Nephron progenitor cell (in vitro differentiated cells): ENCODE data around the gene DNASE1.

Source experiments
- DNase-seq: peaks from one replicate; pipeline ENCODE4 v3.0.0; 2021
- H3K27ac Mint-ChIP-seq: 2 replicates; pipeline ENCODE4 v1.8.0; 2021; ENCODE audit warnings: mild to moderate bottlenecking, moderate library complexity, mixed read lengths
- H3K27me3 Mint-ChIP-seq: 2 replicates; pipeline ENCODE4 v1.8.0; 2021; ENCODE audit warnings: mild to moderate bottlenecking, low read depth, mixed read lengths; ENCODE audit not compliant: poor library complexity
- H3K36me3 Mint-ChIP-seq: 2 replicates; pipeline ENCODE4 v1.8.0; 2021; ENCODE audit warnings: low read depth, mixed read lengths
- H3K4me1 Mint-ChIP-seq: 2 replicates; pipeline ENCODE4 v1.8.0; 2021; ENCODE audit warnings: mixed read lengths
- H3K4me3 Mint-ChIP-seq: 2 replicates; pipeline ENCODE4 v1.8.0; 2021; ENCODE audit warnings: mild to moderate bottlenecking, moderate library complexity, mixed read lengths
- H3K9me3 Mint-ChIP-seq: 2 replicates; pipeline ENCODE4 v1.8.0; 2021; ENCODE audit warnings: mild to moderate bottlenecking, moderate library complexity, mixed read lengths
- CTCF ChIP-seq: fragments of 200-600 bp; sonication (generic); IDR thresholded peaks from 2 replicates; pipeline ENCODE4 v1.5.0; 2021; ENCODE audit warnings: antibody characterized with exemption

Gene DNASE1

GRCh38 chr16:3706253-3707012, 51.9 kb downstream of the DNASE1 start:
- H3K27ac Mint-ChIP-seq = peak overlapping the region; percentile 42
- no peaks in the 10 kb centered on the region for H3K9me3 Mint-ChIP-seq
- no peak overlapping the region for H3K4me3 Mint-ChIP-seq
- TF ChIP-seq CTCF = no peak
- peaks cover 54% of the 10 kb centered on the region for H3K36me3 Mint-ChIP-seq
- DNase-seq = no peak
- H3K4me1 Mint-ChIP-seq = no peaks in the 10 kb centered on the region
- no peaks in the 10 kb centered on the region for H3K27me3 Mint-ChIP-seq
